NOMO-1 treated with dmso at 0.1 percent for 144 hours (cell line): ENCODE measurements around the gene PTCD2.

Source experiments
- DNase-seq: peaks from one replicate; lab custom pipeline; 2025; ENCODE audit not compliant: unreplicated experiment; lab: John Stamatoyannopoulos, UW

PTCD2 gene

GRCh38 chr5:72408603-72409002, 88.4 kb downstream of the PTCD2 start:
- no peak for DNase-seq

DNA sequence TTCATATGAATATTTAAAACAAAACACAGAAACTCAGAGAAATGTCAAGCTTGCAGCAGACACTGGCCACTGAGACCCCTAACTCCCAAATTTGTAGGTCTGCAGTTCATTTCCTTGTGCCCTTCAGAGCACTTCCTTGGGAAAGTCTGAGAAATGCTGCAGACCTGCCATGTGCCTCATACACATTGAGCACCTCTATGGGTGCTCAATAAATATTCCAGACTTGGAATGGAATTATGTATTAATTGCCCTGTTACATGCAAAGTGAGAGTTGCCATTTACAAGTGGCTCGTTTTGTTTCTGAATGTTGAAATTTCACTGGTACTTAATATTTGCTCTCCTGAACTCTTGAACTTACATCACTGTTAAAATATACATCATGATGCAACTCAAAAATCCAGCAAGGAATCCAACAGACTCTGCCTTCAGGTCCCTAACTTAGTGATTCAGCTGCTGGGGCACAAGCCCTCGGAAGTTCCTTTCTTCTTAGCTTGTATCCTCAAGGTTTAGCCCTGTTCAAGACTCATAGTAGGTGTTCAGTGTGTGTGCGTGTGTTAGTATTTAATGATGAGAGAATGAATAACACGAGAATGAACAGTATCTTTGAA, 90.6 kb downstream of the PTCD2 start:
- no peak for DNase-seq

DNA sequence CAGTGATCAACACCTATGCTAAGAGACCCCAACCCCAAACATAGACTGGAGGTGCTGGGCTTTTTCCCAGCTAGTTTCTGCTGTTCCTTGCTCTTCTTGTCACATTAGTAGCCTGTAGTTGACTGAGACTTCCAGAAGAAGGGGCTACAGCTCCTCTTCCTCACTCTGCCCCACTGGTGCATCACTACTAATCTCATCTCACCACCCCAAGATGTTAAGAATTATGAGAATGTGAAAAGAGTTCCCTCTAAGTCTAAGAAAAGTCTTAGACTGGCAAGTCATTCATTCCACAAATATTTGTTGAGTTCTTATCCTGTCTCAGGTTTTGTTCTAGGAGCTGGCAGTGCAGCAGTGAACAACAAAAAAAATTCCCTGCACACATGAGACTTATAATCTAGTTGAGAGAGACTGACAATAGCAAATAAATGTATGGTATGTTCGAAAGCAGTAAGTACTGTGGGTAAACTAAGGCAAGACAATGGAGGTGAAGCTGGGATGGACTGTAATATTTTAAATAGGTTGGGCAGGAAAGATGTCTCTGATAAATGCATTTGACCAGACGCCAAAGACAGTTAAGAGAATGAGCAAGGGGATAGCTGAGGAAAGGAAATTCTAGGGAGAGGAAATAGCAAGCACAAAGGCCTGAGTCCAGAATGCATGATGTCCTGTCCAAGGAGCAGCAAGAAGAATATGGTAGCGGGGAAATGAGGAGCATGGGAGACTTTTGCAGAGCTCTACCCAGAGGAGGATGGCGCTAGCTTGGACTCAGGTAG, 92.3 kb downstream of the PTCD2 start:
- DNase-seq, result no peak

DNA sequence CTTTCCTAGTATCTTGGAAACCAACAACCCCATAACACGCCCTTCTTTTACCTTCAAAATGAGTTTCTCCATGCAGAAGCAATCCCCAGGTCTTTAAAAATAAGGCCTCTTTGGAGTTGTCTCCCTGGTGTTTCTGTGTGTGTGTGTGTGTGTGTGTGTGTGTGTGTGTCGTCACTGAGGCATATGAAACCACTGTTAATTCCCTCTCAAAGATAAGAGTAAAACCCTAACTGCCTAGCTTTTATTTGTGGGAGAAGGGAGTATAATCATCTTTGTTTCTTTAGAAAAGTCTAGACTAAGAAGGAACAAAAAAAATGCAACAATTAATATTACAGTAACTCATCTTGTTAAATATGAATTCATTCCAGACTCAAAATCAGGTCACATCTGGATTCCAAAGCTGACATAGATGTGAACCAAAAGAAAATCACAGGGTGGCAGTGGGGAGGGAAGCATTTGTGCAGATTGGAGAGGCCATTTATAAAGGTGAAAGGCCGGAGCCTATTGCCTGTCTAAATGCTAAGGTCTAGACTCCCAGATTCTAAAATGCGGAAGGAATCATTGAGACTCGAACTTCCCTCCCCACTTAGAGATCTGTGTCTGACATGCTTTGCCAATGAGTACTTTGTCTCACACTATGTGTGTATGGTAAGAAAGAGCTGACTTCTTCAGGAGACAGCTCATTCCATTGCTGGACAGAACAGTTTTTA, 95.6 kb downstream of the PTCD2 start:
- no peak for DNase-seq

DNA sequence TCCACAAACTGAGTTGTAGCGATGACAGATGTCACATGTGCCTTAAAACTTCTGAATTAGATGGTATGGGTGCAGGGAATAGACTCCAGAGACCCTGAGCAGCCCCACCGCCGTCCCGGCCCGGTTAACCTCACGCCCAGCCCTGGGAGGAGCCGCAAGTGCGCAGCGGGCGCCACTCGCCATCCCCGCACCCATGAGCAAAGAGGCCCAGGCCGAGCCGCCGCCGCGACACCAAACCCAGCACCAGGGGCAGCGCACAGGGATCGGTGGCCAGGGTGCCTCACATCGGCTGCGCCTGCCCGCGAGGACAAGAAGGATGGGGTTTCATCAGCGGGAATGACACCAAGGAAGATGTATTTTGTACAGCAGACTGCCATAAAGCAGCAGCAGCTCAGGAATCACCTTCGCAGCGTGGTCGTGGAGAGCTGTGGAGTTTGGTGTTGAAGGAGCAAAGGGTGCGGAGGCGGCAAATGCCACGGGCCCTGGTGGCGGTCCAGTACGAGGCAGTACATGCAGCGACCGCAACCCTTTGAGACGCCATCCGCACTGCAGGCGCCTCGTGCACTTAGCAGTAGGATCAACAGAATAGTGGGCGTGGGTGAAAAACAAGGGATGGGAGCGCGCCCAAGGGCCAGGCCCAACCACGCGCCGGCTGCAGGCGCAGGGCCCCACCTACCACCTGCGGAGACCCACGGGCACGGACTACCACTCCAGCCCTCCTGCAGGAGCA, 97.3 kb downstream of the PTCD2 start:
- no peak for DNase-seq
